GM18907 (cell line): ENCODE data around the gene KCTD8.
"Not testable (repeated sequence)": the region's sequence is repeated elsewhere in the genome, so short reads cannot be mapped to it uniquely, and the experiment has no call there.

Experiments used
- ATAC-seq: cut with Tn5 transposase; IDR thresholded peaks from one replicate; pipeline ENCODE4 v1.9.1; 2021; ENCODE audit warnings: mild to moderate bottlenecking, moderate library complexity; ENCODE audit not compliant: unreplicated experiment

The KCTD8 gene

GRCh38 chr4:44167766-44168165, 280.8 kb downstream of the KCTD8 start:
- not testable (repeated sequence) for ATAC-seq

- no peak for ATAC-seq
These were observed 282.7 kb downstream of the KCTD8 start for GRCh38 chr4:44165938-44166337.

- ATAC-seq: no peak
These were observed 285.9 kb downstream of the KCTD8 start for GRCh38 chr4:44162538-44163270.

- ATAC-seq: no peak
These were observed 286.9 kb downstream of the KCTD8 start for GRCh38 chr4:44161756-44162155.

GRCh38 chr4:44160776-44161367, 287.7 kb downstream of the KCTD8 start:
- ATAC-seq: no peak

- ATAC-seq: no peak
These were observed 288.6 kb downstream of the KCTD8 start for GRCh38 chr4:44159991-44160390.

- no peak for ATAC-seq
These were observed 290.9 kb downstream of the KCTD8 start for GRCh38 chr4:44157611-44158277.

GRCh38 chr4:44150091-44150576, 298.5 kb downstream of the KCTD8 start:
- no peak for ATAC-seq

- no peak for ATAC-seq
These were observed 299.3 kb downstream of the KCTD8 start for GRCh38 chr4:44149282-44149681.

- ATAC-seq: no peak
These were observed 301.0 kb downstream of the KCTD8 start for GRCh38 chr4:44147571-44148075.

- no peak for ATAC-seq
These were observed 302.1 kb downstream of the KCTD8 start for GRCh38 chr4:44146516-44146915.

GRCh38 chr4:44145868-44146267, 302.7 kb downstream of the KCTD8 start:
- ATAC-seq: no peak

GRCh38 chr4:44132526-44132925, 316.1 kb downstream of the KCTD8 start:
- ATAC-seq: no peak
